ENCODE data around the gene MPI.
A peak's percentile ranks its signal among the peaks of the same experiment; 100 is the strongest.

MPI gene, protein sequence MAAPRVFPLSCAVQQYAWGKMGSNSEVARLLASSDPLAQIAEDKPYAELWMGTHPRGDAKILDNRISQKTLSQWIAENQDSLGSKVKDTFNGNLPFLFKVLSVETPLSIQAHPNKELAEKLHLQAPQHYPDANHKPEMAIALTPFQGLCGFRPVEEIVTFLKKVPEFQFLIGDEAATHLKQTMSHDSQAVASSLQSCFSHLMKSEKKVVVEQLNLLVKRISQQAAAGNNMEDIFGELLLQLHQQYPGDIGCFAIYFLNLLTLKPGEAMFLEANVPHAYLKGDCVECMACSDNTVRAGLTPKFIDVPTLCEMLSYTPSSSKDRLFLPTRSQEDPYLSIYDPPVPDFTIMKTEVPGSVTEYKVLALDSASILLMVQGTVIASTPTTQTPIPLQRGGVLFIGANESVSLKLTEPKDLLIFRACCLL

DNA sequence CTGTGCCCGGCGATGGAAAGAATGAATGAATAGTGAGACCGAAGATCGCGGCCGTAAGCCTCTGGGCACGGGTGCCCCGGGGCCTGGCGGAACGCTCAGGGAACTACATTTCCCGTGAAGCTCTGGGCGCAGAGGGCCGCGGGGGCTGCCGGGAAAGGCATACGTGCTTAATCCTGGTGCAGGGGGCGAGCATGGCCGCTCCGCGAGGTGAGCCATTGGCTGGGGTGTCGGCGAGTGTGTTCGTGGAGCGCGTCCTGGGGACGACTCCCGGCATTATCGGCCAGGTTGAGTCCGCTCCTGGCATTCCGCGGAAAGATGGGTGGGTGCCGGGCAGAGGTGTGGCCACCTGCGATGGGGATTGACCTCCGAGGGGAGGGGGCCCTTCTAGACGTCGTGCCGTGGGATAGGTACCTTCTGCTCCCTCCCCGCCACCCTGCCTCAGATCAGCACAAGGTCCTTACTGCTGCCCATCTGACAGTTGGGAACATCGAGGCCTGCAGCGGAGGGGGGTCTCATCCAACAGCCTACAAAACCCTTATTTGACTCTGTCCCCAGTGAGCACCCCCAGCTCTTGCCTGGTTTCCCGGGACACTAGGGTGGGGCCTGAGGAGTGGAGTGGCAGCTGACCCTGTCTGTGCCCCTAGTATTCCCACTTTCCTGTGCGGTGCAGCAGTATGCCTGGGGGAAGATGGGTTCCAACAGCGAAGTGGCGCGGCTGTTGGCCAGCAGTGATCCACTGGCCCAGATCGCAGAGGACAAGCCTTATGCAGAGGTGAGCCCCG is at the start of gene MPI:
Gene MPI (plus strand): TSS at position 160 of the 782 bp plus-strand sequence. CDS start 32 bp downstream, at position 192.
- peak; percentile 61 to 82 (median 74) for DNase-seq

DNA sequence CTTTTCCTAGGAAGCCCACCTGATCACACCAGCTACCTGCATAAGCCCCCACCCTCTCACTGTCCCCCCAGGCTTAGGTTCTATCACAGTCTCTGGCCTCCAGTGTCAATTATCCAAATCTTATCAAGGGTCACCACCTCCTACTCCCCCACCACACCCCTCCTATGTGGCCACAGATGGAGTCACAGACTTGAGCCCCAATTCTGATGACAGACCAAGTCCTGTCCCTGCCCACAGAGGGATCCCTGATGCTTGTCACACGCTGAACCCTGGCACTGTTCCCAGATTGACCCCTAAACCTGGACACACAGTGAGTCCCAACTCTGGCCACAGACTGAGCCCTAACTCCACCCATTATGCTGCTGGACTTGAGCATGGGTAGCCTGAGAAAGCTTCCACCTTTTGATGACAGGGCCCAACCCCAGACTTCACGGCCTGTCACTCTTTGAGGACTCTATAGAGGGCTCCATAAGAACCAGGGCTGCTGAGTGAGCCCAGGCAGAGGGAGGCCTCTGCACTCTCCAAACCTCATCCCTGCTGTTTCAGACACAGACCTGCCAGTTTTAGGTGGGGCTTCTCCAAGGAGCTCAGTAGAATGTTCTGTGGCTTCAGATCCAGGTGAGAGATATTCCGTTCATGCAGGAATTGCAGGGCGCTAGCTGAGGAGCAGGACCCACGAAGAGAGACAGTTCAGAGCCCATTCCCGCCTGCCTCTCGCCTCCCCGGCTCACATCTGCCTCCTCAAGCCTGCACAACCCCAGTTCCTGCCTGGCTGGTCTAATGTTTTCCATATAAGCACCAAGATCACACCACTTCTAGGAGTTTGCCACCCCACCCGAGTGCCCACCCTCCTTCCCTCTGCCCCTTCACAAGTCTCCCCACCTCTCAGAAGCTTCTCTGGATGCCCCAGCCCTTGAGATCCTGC is 48.7 kb upstream of the MPI start:
- no peak for DNase-seq

DNA sequence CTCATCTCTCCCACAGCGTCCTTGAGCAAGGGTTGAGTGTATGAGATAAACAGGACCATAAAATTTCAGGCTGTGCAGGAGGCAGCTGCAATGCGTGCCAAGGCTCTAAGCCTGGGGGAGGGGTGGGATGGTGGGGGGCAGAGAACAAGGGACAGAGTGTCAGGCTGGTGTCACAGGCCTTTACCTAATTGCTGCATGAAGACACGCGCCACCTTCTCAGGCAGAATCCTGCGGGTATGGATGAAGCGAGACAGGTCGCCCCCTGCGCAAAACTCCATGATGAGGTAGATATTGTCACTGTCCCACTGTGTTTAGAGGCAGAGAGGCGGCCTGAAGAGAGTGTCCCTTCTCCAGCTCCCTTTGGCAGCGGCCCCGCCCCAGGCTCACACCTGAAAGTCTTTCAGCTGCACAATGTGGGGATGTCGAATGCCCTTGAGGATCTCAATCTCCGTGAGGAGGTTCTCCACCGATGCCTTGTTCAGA is 47.9 kb upstream of the MPI start:
- no peak for DNase-seq

DNA sequence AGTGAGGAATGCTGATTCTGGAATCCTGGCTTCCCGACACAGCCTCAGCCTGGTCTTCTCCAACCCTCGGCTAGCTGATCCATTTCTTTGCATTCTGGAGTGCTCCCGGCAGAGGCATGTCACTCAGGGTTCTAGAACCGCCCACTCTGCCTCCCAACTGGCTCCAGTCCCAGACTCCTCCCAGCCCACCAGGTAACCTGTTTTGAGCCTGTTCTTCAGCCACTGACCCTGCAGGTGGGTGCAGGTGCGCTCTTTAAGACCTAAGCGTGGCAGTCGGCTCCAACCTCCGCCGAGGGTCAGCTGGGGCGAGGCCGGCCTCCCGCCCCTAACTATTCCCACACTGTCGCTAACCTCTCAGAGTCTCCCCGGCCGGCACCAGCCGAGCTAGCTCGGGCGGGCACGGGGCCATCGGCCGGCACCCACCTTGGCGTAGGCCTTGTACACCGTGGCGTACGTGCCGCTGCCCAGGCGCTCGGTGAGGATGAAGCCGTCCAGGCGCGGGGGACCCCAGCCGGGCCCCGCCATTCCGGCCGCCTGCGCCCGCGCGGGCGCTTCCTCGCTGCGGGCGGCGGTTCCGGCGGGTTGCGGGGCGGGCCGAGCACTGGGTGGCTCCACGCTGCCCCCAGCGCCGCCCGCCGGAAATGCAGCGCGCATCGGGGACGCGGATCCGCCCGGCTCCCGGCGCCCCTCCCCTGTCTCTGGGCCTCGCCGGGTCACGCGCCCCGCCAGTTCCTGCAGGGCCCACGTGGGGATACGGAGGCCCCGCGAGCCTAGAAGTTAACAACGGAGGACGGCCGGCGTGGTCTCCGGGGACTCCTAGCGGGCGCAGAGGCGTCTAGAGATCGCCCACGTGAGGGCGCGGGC is 47.0 kb upstream of the MPI start, which contains the start of gene ULK3:
Gene ULK3 (minus strand): TSS at position 576 of the 864 bp plus-strand sequence. CDS start 51 bp downstream, at position 525.
- peak; percentile 81 to 92 (median 86) for DNase-seq

DNA sequence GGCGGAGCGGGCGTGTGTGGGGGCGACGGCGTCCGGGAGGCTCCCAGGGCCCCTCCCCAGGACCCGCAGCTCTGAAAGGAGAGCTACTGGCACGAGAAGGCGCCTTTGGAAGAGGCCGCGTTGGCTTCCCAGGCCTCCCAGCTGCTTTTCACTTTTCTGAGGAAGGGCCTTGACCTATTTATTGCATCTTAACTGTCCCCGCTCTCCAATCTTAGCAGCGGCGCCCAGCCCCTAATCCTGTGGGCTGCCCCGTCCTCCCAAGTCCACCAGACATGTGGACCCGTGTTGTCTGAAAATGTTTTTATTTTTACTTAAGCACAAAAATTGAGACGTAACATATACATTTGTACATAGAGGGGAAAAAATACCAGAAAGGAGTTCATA is 46.4 kb upstream of the MPI start:
- no peak for DNase-seq

DNA sequence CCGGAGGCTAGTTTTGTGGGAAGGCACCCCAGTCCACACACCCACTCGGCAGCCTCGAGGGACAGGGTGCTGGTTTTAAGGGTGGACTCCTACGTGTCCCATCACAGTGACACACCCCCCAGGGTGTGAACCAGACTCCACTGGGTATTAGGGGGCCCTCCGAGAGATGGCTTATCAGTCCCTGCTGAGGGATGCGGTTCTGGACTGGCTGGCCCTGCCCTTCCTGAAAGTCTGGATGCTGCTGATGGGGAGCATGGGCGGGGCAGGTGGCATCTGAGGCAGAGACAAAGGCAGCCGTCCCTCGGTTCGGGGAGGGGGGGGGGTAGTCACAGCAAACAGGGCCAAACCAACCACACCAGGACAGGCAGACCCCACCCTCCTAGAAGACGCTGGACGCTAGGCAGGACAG is 45.9 kb upstream of the MPI start:
- DNase-seq, result no peak

DNA sequence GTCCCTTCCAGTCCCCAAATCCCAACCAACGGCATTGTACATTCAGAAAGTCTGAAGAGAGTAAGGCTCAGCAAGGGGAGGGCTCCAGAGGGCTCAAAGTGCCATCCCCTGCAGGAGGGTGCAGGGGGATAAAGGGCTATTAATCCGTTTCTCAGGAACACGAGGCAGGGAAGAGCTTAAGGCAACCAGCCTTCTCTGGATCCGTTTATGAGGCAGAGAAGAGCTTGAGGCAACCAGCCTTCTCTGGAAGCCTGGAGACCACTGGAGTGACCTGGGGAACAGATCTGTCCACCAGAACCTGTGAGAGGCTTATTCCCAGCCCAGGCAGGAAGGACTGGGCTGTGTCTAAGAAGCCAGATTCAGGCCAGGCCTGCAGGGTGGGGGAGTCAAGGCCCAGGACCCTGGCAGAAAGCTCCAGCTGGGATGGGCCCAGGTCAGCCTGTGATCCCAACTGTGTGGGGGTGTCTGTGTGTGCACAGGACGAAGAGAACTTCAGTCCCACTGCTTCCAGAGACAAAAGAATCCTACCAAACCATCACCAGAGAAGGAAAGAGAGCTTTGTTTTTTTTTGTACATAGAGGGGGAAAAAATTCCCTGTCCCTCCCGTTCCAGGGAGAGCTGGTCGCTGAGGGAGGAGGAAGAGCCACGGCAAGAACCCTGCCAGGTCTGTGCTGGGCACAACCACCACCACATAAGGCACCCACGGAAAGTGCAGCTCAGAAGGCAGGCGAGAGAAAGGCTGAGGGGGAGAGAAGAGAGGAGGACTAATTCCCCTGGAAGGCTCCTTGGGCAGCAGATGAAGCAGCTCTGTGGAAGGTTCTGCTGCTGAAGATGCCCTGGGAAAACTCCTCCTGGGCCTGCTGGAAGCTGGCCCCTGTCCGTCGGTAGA is 45.3 kb upstream of the MPI start:
- DNase-seq, result no peak

DNA sequence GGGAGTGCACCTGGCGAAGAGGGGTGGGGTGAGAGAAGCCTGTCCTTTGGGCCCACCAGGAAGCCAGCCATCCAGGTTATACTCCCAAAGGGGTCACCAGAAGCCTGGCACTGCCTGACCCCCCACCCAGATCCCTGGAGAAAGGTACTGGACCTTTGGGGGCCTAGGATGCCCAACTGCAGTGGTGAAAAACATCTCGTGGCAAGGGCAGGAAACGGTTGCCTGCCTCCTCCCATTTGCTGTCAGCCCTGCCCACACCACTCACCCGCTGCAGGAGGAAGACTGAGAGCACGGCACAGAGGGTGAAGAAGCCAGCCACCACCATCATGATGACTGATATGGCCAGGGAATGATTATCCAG is 44.7 kb upstream of the MPI start:
- peak in 3 of 4 experiments; percentile 23 to 65 (median 43) for DNase-seq

DNA sequence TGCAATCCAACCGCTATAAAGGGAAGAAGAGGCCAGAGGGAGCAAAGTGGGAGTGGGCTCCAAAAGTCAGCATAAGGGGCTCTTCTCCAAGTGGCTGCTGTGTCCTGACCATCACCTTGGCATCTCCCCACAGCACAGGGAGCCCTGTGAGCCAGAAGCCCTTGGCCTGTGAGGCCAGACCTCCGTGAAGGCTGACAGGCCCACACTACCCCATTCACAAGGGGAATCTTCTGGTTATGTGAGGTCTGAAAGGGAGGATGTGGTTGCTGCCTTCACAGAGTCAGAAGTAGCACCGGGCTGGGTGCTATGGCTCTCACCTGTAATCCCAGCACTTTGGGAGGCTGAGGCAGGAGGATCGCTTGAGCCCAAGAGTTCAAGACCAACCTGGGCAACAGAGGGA is 44.3 kb upstream of the MPI start:
- no peak for DNase-seq

DNA sequence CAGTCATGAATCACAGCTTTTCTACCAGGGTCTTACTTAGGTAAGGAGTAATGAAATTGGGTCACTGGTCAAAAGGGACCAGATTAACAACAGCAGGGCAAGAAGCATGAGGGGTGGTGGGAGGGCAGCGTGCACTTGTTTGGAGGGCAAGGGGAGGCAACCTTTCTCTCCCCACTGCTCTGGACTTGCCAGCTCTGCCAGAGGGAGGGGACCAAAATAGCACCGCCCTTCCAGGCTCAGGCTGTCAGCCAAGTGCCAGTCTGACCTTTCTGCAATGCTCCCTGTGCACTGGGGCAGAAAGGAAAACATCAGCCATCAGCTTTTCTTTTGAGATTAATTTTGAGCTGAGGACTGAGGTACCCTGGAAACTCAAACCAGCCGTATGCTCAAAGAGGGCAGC is 42.4 kb upstream of the MPI start:
- DNase-seq, result no peak

DNA sequence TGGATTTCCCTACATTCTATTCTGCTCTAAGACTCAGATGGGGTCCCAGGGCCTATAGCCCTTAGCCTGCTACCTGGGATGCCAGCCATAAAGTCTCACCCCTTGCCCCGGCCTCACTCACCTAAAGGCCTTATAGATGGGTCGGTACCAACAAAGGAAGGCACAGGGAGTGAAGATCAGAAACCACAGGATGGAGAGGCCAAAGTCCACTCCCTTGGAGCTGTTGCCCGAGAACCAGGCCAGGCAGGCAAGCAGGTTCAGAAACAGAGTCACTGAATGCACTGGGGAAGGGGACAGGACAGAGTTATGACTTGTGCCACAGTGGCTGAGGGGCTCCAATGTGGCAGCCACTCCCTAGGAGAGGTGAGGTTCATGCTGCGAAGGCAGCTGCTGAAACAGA is 39.4 kb upstream of the MPI start:
- no peak for DNase-seq

DNA sequence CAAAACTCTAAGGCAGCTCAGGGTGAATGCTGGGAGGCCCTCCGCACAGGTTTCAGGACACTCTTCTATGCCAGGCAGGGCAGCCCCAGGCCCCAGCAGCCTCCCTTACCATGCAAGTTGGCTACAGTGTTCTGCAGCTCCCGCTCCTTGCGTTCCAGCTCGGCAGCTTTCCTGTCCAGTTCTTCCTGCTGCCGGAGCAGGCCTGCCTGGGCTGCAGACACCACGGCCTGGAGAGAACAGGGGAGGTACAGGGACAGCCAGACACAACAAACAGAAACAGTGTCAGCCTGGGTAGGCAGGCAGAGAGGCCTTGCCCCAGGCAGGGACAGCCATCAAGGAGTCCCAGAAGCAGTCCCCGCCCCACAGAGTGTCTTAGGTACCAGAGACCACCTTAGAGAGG is 37.9 kb upstream of the MPI start:
- no peak for DNase-seq

DNA sequence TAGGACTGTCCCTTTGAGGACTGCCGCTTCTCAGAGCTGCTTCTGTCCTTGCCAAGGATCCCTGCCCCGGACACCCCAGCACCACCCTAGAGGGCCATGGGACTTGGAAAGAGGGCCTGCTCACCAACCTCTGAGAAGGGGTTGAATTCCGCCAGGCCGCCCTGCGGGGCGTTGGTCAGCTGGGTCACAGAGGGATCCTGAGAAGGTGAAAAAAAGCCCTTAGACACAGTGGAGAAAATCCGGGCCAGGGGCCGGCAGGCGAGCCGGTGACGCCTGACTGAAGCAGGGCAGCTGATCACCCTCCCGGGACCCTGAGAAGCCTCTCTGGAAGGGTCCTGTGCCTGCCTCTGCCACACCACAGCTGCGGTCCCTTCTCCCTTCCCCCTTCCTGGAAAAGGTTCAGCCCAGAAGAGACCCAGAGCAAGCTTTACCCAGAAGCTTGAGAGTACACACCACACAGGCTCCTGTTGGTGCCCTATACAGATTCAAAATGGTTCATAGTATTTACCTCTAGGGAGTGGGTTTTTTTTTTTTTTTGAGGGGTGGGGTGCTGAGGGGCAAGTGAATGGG is 35.3 kb upstream of the MPI start:
- no peak for DNase-seq

DNA sequence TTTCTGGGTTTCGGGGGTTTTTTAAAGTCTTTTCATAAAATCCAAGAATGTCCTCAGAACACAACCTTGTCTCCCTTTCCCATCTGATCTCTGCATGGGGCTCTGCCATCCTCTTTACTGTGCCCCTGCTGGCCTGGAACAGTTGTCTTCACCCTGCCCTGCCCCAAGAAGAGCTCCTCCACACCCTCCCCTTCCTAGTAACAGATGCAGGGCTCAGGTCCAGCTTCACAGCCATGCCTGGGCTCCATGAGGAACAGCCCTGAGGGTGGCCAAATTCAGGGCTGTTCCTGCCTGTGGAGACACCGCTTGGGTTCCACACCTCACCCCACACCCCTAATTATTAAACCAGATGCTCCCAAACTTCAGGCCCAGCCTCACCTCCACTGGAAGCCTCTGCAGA is 34.0 kb upstream of the MPI start:
- DNase-seq, result no peak

DNA sequence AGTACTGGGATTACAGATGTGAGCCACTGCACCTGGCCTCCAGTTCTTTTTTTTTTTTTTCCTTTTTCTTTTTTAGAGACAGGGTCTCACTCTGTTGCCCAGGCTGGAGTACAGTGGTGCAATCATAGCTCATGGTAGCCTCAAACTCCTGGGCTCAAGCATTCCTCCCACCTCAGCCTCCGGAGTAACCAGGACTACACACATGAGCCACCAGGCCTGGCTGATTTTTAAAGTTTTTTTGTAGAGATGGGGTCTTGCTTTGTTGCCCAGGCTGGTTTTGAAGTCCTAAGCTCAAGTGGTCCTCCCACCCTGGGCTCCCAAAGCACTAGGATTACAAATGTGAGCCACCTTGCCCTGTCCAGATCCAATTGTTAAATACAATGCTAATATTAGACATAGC is 33.3 kb upstream of the MPI start:
- DNase-seq, result no peak

DNA sequence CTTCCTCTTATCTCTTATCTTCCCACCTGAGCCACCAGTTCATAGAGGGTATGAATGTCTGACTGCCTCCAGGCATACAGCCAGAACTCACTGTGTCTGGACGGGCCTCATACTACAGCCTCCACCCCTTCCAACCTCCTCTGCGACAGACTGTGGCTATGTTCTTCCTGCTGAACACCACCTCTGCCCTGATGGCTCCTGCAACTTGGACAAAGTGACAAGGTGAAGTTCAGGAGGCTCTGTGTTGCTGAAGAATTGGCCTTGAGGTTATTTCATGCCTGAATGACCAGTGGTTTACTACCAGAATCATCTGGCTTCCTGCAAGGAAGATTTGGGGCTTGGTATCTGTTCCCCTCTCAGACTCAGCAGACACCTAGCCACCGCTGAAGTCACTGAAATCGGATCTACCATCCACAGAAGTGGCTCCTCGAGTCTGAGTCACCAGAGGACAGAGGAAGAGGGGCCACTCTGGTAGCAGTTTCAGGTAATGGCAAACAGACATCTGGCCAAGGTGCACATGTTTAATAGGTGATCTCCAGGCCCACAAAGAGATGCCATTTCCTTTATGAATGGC is 32.7 kb upstream of the MPI start:
- DNase-seq, result no peak

DNA sequence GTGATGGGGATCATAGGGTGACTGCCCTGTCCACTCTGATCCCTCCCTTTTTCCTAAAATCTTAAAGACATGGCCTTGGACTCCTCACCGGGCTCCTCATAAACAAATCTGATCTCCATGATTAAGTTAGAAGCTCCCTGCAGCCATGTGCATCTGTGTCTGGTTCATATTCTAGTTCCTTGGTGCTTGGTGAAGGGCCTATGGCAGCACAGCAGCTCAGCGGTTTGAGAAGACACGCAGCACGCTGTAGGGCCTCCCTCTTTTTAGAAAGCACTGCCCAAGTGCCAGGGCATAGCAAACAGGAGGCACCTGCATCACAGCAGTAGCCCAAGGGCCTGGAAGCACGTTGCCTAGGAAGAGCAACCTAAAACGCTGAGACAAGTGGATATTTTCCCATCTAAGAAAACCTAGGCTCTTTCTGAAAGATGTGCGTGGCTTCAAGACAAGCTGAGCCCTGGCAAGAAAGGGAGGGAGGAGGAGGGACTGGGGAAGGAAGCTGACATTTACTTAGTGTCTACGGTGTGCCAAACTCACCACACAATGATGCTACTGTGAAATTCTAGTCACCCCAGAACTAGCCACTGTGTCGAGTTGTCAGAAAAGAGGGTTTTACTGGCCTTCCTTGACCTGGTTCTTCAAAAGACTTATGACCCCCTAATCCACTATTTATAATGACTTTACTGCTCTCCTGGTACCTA is 32.0 kb upstream of the MPI start:
- DNase-seq, result no peak

DNA sequence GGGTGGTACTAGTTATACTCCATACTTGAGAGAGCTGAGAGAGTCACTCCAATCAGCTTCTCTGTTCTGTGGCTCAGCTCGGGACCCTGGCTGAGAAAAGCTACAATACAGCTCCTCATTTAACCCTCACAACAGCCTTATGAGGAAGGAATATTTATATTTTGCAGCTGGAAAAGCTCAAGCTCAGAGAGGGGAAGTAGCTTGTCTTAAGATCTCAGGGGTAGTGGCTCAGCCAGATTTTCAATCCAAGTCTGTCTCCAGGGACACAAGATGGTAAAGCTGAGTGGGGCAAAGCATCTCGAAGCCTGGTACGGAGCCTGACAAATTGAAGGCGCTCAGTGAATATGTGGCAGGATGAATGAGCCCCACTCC is 31.5 kb upstream of the MPI start:
- no peak for DNase-seq

DNA sequence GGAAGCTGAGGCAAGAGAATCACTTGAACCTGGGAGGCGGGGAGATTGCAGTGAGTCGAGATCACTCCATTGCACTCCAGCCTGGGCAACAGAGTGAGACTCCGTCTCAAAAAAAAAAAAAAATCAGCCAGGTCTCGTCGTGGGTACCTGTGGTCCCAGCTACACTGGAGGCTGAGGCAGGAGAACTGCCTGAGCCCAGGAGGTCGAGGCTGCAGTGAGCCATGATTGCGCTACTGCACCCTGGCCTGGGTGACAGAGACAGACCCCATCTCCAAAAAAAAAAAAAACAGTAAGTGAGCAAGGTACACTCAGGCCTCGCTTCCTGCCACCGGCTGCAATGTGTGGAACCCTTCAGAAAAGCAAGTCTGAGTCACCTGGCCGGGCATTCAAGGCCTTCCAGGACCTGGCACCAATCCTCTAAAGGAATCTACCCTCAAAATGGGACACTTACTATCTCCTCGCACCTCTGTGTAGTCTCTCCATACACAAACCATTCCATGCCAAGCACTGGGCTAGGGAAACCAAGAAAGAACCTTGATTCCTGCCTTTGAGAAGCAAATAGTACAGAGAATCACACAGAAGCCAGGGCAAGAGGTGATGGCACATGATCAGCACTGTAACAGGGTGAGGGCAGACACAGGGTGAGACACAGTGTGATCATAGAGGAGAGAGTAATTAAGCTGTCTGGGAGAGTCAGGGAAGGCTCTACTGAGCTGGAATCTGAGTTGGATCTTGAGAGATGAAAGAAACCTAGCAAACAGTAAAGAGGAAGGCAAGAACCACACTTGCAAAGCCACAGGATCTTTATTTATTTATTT is 26.4 kb upstream of the MPI start:
- no peak for DNase-seq

All from activated CD4-positive, CD25-positive, alpha-beta regulatory T cell (primary cell).